Stimulated activated memory B cell treated with anti-CD40 and anti-IgM and Interleukin-4, amounts not matched to agents 10 μg/mL and 1 μg/mL and 100 μg/mL, for 72 hours (primary cell): ENCODE data around the gene MTA3.
A peak's percentile ranks its signal among the peaks of the same experiment; 100 is the strongest.

ENCODE experiments used
- ATAC-seq: fragments of 150-1000 bp; cut with Tn5 transposase; 2 replicates; pipeline ENCODE4 v1.10.0; 2021
- H3K27ac Mint-ChIP-seq: one replicate; pipeline ENCODE4 v1.8.0; 2022; ENCODE audit warnings: mild to moderate bottlenecking, mixed read lengths
- H3K27me3 Mint-ChIP-seq: one replicate; pipeline ENCODE4 v1.8.0; 2022; ENCODE audit warnings: mixed read lengths
- H3K36me3 Mint-ChIP-seq: one replicate; pipeline ENCODE4 v1.8.0; 2022; ENCODE audit warnings: mixed read lengths
- H3K4me1 Mint-ChIP-seq: one replicate; pipeline ENCODE4 v1.8.0; 2022; ENCODE audit warnings: mixed read lengths
- H3K4me3 Mint-ChIP-seq: one replicate; pipeline ENCODE4 v1.8.0; 2022; ENCODE audit warnings: mild to moderate bottlenecking, moderate library complexity, mixed read lengths
- H3K9me3 Mint-ChIP-seq: one replicate; pipeline ENCODE4 v1.8.0; 2022; ENCODE audit warnings: mixed read lengths

Gene MTA3

GRCh38 chr2:42762155-42762554, 193.7 kb downstream of the MTA3 start:
- no peaks in the 10 kb centered on the region for H3K9me3 Mint-ChIP-seq
- H3K4me1 Mint-ChIP-seq, result peaks cover 13% of the 10 kb centered on the region
- peaks cover 23% of the 10 kb centered on the region for H3K36me3 Mint-ChIP-seq
- ATAC-seq, result no peak
- no peak overlapping the region for H3K4me3 Mint-ChIP-seq
- H3K27ac Mint-ChIP-seq, result no peak overlapping the region
- H3K27me3 Mint-ChIP-seq, result no peaks in the 10 kb centered on the region

DNA sequence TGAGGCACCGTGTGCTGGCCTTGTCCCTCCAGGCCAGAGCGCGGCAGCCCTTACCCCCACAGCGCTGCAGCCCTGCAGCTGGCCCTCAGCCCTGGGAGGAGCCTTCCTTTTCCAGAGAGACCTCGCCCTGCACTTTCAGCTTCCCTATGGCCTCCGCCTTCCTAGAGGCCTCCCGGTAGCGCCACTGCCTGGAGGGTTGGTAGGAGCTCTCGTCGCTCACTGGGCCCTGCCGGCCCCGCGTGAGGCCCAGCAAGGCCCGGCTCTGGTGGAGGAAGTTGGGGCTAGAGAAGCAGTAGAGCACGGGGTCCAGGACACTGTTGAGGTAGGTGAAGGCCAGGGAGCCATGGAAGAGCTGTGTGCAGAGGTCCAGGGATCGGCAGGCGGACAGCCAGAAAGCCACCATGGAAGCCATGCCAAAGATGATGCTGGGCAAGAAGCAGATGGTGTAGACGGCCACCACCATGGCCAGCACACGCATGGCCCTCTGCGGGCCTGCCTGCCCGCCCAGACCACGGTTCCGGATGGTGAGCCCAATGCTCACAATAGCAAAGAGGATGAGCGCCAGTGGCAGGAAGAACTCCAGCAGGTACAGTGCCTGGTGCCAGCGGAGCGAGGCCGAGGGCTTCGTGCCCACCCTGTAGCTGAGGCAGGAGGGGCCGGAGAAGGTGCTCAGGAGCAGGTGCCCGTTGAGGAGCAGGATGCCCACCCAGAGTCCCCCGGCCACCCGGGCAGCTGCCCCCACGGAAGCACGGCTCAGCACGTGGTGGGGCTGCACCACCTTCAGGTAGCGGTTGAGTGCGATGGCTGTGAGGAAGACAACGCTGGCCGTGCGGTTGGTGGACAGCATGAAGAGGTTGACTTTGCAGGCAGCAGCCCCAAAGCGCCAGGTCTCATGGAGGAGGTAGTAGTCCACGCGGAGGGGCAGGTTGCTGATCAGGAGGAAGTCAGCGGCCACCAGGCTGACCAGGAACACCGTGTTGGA, 194.7 kb downstream of the MTA3 start:
- H3K36me3 Mint-ChIP-seq, result peaks cover 23% of the 10 kb centered on the region
- peaks cover 11% of the 10 kb centered on the region for H3K4me1 Mint-ChIP-seq
- H3K27me3 Mint-ChIP-seq, result no peaks in the 10 kb centered on the region
- ATAC-seq, result no peak
- H3K9me3 Mint-ChIP-seq, result no peaks in the 10 kb centered on the region
- no peak overlapping the region for H3K4me3 Mint-ChIP-seq
- H3K27ac Mint-ChIP-seq, result no peak overlapping the region

- Mint-ChIP-seq H3K27me3 (no peaks in the 10 kb centered on the region), H3K36me3 (peaks cover 23% of the 10 kb centered on the region), H3K27ac (no peak within 1 kb of the TSS), H3K9me3 (no peaks in the 10 kb centered on the region), H3K4me3 (no peak within 1 kb of the TSS), H3K4me1 (peaks cover 11% of the 10 kb centered on the region)
- no peak for ATAC-seq
Measured at GRCh38 chr2:42764096-42764495, 195.7 kb downstream of the MTA3 start, which contains the start of gene OXER1. Gene OXER1 (minus strand): TSS chr2:42764135. CDS start chr2:42764062, 73 bp downstream.

DNA sequence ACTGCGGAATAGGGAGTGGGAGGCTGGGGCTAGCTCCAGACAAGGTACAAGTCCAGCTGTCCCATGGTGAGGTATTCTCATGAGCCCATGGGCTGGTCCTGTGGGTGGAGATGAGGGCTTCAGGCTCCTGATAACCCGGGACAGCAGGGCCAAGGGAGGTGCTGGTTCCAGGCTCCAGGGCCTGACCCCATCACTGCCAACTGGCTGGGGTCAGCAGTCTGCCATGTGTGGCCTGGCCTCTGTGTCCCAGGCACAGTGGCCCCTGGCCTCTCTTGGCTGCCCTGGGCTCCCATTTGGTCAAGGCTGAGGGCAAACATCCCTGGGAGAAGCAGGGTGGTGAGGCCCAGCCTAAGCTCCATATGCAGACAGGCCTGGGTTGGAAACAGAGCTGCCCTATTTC, 196.5 kb downstream of the MTA3 start:
- no peak for ATAC-seq
- Mint-ChIP-seq H3K27ac (no peak overlapping the region), H3K4me1 (peaks cover 11% of the 10 kb centered on the region), H3K4me3 (no peak overlapping the region), H3K27me3 (no peaks in the 10 kb centered on the region), H3K36me3 (peaks cover 20% of the 10 kb centered on the region), H3K9me3 (no peaks in the 10 kb centered on the region)

DNA sequence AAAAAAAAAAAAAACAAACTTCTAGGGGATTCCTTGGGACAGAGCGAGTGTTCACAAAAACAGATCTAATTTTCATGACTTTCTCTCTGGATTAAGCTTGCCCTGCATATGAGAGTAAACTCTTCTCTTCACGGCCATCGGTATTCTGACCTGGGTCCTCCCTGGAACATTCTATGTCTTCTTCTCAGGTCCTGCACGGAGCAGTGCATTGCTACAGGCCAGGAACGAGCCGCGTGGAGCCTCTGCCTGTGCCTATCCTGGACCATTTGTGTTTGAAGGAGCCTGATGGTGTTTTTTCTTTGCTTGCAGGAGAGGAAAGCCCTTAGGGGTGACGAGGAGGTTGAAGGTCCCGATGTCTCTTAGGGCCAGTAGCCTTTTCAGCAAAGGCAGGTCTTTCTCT, 197.3 kb downstream of the MTA3 start:
- Mint-ChIP-seq H3K27me3 (no peaks in the 10 kb centered on the region), H3K9me3 (no peaks in the 10 kb centered on the region), H3K4me1 (peaks cover 15% of the 10 kb centered on the region), H3K4me3 (no peak overlapping the region), H3K36me3 (peaks cover 15% of the 10 kb centered on the region), H3K27ac (peak overlapping the region; percentile 49)
- no peak for ATAC-seq

DNA sequence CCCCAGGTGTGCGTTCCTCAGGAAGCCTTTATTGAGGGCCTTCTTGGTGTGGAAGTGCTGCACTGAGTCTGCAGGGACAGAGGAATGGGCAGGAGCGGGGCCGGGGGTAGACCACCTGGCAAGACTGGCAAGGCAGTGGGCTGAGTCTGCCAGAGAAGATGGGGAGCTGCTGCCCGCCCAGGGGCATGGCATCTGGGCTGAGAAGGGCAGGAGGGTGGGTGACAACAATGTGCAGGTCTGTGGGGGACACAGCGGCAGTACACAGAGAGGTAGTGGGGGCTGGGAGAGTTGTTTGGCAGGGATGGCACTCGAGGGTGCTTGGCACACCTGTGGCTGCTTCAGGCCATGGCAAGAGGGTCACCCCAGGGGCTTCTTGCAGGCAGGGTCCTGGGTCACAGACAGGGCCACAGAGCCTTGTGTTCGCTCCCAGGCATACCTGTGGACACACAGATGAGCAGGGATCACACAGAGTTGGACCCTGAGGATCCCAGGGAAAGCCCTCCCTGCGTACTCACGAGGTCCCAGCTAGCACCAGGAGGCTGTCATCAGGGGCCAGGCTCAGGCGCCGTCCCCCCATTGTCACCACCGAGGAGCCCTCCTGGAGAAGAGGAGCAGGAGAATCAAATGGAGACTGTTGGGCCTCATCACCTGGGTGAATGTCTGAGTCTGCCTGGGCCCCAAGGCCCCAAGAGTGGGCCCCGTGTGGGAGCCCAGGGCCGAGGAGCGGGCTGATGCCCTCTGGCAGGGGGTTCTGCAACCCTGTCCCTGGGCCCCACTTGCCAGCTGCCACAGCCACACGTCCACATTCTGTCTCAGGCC, 198.9 kb downstream of the MTA3 start:
- no peak for ATAC-seq
- H3K9me3 Mint-ChIP-seq, result no peaks in the 10 kb centered on the region
- H3K36me3 Mint-ChIP-seq, result peaks cover 15% of the 10 kb centered on the region
- no peak overlapping the region for H3K27ac Mint-ChIP-seq
- H3K27me3 Mint-ChIP-seq, result no peaks in the 10 kb centered on the region
- H3K4me1 Mint-ChIP-seq, result peaks cover 18% of the 10 kb centered on the region
- H3K4me3 Mint-ChIP-seq, result no peak overlapping the region

DNA sequence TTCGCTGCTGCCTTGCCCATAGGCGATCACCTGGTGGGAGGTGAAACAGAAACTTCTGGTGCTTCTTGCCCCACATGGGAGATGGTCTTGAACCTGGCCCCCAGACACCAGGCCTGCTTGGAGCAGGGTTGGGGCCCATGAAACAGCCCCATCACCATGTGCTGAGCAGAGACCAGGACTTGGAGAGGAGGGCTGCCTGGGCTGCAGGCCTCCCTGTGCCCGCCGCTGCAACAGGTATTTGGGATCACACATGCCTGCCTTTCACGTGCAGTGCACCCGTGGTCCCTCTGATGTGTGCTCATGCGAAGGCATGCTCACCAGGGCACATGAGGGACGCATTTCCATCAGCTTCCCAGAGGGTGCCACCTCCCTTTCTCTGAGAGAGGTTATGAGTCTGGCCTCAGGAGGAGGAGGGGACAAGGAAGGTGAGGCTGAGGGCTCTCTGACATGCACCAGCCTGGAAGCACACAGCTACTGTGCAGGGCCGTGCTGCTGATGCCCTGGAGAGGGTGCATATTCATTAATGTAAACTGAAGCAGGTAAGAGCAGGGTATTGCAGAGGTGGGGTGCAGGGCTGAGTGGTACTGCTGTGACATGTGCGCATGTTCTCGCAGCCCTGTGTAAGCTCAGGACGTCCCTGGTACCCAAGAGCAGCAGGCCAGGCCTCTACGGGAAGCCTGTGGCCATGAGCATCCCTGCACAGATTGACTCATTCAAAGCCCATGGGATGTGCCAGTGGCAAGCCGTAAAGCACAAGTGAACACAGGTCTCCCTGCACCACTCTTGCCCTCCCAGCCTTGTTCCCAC, 199.7 kb downstream of the MTA3 start:
- Mint-ChIP-seq H3K4me3 (no peak overlapping the region), H3K27me3 (no peaks in the 10 kb centered on the region), H3K27ac (no peak overlapping the region), H3K4me1 (peaks cover 18% of the 10 kb centered on the region), H3K36me3 (peaks cover 14% of the 10 kb centered on the region), H3K9me3 (no peaks in the 10 kb centered on the region)
- ATAC-seq, result peak; percentile 6

- Mint-ChIP-seq H3K9me3 (no peaks in the 10 kb centered on the region), H3K27me3 (no peaks in the 10 kb centered on the region), H3K4me1 (peaks cover 18% of the 10 kb centered on the region), H3K36me3 (peaks cover 12% of the 10 kb centered on the region), H3K4me3 (no peak overlapping the region), H3K27ac (no peak overlapping the region)
- ATAC-seq, result peak; percentile 3
Measured at GRCh38 chr2:42768706-42769256, 200.3 kb downstream of the MTA3 start.

- peaks cover 20% of the 10 kb centered on the region for H3K4me1 Mint-ChIP-seq
- H3K4me3 Mint-ChIP-seq, result no peak overlapping the region
- H3K36me3 Mint-ChIP-seq, result peaks cover 14% of the 10 kb centered on the region
- no peak overlapping the region for H3K27ac Mint-ChIP-seq
- H3K27me3 Mint-ChIP-seq, result no peaks in the 10 kb centered on the region
- H3K9me3 Mint-ChIP-seq, result no peaks in the 10 kb centered on the region
- ATAC-seq, result no peak
Measured at GRCh38 chr2:42769583-42770287, 201.3 kb downstream of the MTA3 start.

DNA sequence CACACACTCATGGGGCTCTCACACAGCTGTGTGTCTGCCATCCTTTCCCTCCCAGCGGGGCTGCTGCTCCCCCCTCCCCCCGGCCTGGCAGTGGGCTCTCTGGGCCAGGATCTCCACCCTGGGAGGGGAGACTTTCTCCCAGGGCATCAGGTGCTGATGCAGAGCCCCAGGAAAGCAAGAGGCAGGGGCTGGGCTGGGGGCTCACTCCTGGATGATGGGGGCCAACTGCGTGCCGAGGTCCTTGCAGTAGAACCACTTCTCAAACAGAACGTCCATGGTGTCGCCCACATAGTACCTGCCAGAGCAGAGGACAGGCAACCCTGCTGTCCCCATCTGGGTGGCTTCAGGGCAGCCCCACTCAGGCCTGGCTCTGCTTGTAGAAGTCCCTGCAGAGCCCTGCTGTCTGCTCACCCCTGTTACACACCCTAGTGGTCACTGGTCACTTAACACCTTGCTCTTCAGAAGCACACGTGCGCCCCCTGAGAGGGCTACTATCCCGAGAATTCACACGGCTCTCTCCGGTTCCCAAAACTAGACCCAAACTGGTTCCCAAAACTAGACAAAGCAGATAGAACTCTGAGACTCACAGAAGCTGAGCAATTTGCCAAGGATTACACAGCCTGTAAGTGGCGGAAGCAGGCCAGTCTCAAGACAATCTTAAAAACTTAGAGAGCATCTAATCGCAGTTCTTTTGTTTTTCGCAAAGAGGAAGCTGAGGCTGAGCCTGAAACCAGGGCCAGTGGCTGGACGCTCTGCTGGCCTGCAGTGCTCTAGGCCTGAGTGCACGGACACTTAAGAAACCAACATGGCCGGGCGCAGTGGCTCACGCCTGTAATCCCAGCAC, 202.1 kb downstream of the MTA3 start:
- Mint-ChIP-seq H3K27me3 (no peaks in the 10 kb centered on the region), H3K4me1 (peaks cover 27% of the 10 kb centered on the region), H3K36me3 (peaks cover 14% of the 10 kb centered on the region), H3K4me3 (no peak overlapping the region), H3K9me3 (no peaks in the 10 kb centered on the region), H3K27ac (no peak overlapping the region)
- ATAC-seq, result peak; percentile 63

DNA sequence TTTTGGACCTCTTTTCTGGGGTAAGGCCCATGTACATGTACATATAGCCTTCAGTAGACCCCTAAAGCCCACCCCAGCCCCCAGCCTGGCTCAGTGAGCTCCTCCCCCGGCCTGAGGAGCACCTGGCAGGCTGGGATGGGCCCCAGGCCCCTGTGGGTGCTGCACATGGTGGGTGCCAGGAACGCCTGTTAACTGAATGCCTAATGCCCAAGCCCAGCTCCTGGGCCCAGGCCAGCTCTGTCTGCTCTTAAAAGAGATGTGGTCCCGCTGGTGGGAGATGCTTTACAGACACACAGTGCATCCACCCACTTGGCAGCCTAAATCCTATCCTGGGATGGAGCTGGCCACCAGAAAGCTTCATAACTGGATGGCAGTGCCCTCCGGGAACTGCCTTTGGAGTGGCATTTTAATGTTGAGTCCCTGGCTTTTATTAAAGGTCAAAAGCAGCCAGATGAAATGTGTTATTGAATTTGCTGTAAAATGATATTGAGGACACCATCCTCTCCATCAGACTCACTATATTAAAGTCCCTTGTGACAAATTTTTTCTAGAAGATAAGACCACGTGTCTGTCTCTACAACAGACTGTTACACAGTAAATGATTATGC, 203.2 kb downstream of the MTA3 start:
- Mint-ChIP-seq H3K27ac (no peak overlapping the region), H3K9me3 (no peaks in the 10 kb centered on the region), H3K36me3 (peaks cover 14% of the 10 kb centered on the region), H3K4me3 (no peak overlapping the region), H3K27me3 (no peaks in the 10 kb centered on the region), H3K4me1 (peaks cover 25% of the 10 kb centered on the region)
- no peak for ATAC-seq

DNA sequence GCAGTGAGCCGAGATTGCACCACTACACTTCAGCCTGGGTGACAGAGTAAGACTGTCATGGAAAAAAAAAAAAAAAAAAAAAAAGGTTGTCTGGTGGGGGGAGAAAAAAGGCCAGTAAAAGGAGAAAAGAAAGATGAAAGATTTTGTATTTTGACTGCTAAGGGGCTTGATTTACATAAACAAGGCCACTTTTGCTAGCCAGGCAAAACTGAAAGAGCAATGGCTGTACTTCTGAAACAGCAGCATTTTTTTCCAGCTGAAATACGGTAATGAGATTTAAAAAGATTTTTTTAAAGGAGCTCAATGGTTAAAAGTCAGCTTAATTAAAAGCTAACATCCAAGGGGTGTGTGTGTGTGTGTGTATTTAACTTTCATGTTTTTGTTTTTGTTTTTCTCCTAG, 206.8 kb downstream of the MTA3 start:
- peak overlapping the region; percentile 62 for H3K4me3 Mint-ChIP-seq
- ATAC-seq, result no peak
- peaks cover 23% of the 10 kb centered on the region for H3K36me3 Mint-ChIP-seq
- peaks cover 3% of the 10 kb centered on the region for H3K9me3 Mint-ChIP-seq
- H3K27ac Mint-ChIP-seq, result peak overlapping the region; percentile 82
- no peaks in the 10 kb centered on the region for H3K27me3 Mint-ChIP-seq
- H3K4me1 Mint-ChIP-seq, result peaks cover 26% of the 10 kb centered on the region

DNA sequence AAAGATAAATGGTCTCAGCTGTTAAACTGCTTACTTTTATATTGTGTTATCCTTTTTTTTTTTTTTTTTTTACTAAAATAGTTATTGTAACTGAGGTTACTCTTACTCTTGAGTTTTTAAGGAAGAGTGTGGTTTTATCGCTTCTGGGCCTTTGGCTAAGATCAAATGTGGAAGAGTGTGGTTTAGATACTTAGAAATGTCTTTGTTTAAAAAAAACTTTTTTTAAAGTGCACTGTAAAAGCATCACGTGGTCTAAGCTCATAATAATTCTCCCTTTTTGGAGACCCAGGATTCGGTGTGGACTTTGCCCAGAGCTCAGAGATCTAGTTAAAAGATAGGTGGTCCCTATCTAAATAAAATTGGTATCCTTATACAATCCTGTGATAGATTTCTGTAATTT, 207.4 kb downstream of the MTA3 start:
- no peak for ATAC-seq
- no peaks in the 10 kb centered on the region for H3K27me3 Mint-ChIP-seq

More for the DNA sequence above, 207.4 kb downstream of the MTA3 start:
- peak overlapping the region; percentile 82 for H3K27ac Mint-ChIP-seq
- H3K9me3 Mint-ChIP-seq, result peaks cover 3% of the 10 kb centered on the region
- peaks cover 30% of the 10 kb centered on the region for H3K36me3 Mint-ChIP-seq
- H3K4me3 Mint-ChIP-seq, result no peak overlapping the region
- peaks cover 20% of the 10 kb centered on the region for H3K4me1 Mint-ChIP-seq
